LNCAP (cell line): ENCODE results near the gene TRMT1.

Experiments used
- CTCF ChIP-seq: fragments of 450-650 bp; IDR thresholded peaks from 2 replicates; pipeline ENCODE4 v1.5.1; 2017; ENCODE audit warnings: mild to moderate bottlenecking

TRMT1 gene

GRCh38 chr19:13130886-13131490, 14.4 kb upstream of the TRMT1 start:
- no peak for TF ChIP-seq CTCF

GRCh38 chr19:13129384-13129783, 12.8 kb upstream of the TRMT1 start:
- TF ChIP-seq CTCF: no peak

- no peak for TF ChIP-seq CTCF
These were observed 12.0 kb upstream of the TRMT1 start for GRCh38 chr19:13128583-13128982.

GRCh38 chr19:13127811-13128575, 11.5 kb upstream of the TRMT1 start:
- no peak for TF ChIP-seq CTCF

- TF ChIP-seq CTCF: no peak
These were observed 10.5 kb upstream of the TRMT1 start for GRCh38 chr19:13127051-13127450.

GRCh38 chr19:13122980-13123957, 6.7 kb upstream of the TRMT1 start:
- TF ChIP-seq CTCF: no peak

GRCh38 chr19:13122275-13122878, 5.8 kb upstream of the TRMT1 start:
- TF ChIP-seq CTCF: no peak
